ENCODE data around the gene SPATA4.

GRCh38 chr4:176242764-176243347, 47.5 kb upstream of the SPATA4 start:
- TF ChIP-seq CTCF (IDR thresholded peaks at IDR 0.05; ENCODE audit: low read depth, low read length) (no peak), EZH2phosphoT487 (IDR thresholded peaks at IDR 0.05; ENCODE audit: low read depth) (no peak)
